Stomach (tissue), 9 donors: ENCODE measurements around the gene OR2A12. TPM values are rescaled to one million over a fixed set of nuclear protein-coding genes. Genes with fewer than 3 reads are reported as not detected.

Source experiments
- DNase-seq, 2 donors: peaks; one replicate each; pipeline versions ENCODE4 v3.0.0 to v3.0.0-alpha.2; 2013 to 2019
- H3K27ac ChIP-seq, 5 donors: fragments of 200-600 bp in 4 of 5; sonication (generic) in 4 of 5; one replicate each; pipeline ENCODE4 v1.5.1; 2013 to 2019; ENCODE audit warnings: mild to moderate bottlenecking in 1 of 5, moderate library complexity in 1 of 5
- H3K27me3 ChIP-seq, 3 donors: fragments of 200-600 bp; sonication (generic); one replicate each; pipeline ENCODE4 v1.5.1; 2017 to 2019; ENCODE audit warnings: mixed run types in 1 of 3
- H3K36me3 ChIP-seq, 4 donors: fragments of 200-600 bp; sonication (generic); 1 replicate in 3 of 4; 2 replicates in 1 of 4; pipeline ENCODE4 v1.5.1; 2016 to 2019
- H3K4me1 ChIP-seq, 4 donors: fragments of 200-600 bp; sonication (generic); one replicate each; pipeline ENCODE4 v1.5.1; 2016 to 2019
- H3K4me3 ChIP-seq, 4 donors: fragments of 200-600 bp; sonication (generic) in 3 of 4; one replicate each; pipeline ENCODE4 v1.5.1; 2016 to 2019; ENCODE audit warnings: mild to moderate bottlenecking in 1 of 4
- H3K9me3 ChIP-seq, 4 donors: fragments of 200-600 bp; sonication (generic); one replicate each; pipeline ENCODE4 v1.5.1; 2016 to 2019
- CTCF ChIP-seq, 7 experiments: fragments of 450-650 bp in 4 of 7; fragments of 200-600 bp in 3 of 7; sonication (generic) in 3 of 7; IDR thresholded peaks; one replicate each; pipeline ENCODE4 v1.5.1; 2016 to 2019; ENCODE audit warnings: antibody characterized with exemption in 7 of 7, control low read depth in 2 of 7, mild to moderate bottlenecking in 1 of 7
- EP300 ChIP-seq: sonication (generic); formaldehyde crosslinking; IDR thresholded peaks from one replicate; pipeline ENCODE4 v1.6.1; 2017; ENCODE audit warnings: antibody characterized with exemption
- POLR2A ChIP-seq, 4 donors: fragments of 450-650 bp; IDR thresholded peaks; one replicate each; pipeline ENCODE4 v1.6.1; 2016; ENCODE audit warnings: antibody characterized with exemption in 4 of 4, control low read depth in 2 of 4, mild to moderate bottlenecking in 1 of 4, moderate library complexity in 1 of 4
- POLR2AphosphoS5 ChIP-seq, 3 donors: sonication (generic); formaldehyde crosslinking; IDR thresholded peaks; one replicate each; pipeline ENCODE4 v1.6.1; 2016; ENCODE audit warnings: antibody characterized with exemption in 3 of 3
- WGBS, 5 donors: extraction: QIAGEN DNeasy Blood & Tissue Kit in 3 of 5; methylation state at CpG; one replicate each; pipeline versions ENCODE4 v1.1.5 to v1.1.7; 2013 to 2018; 5-methylcytosine and 5-hydroxymethylcytosine counted together
- intact Hi-C: fragments of 100-400 bp; cut with DNase I; formaldehyde crosslinking; loops from one replicate; pipeline ENCODE4 v1.15.1; 2023; ENCODE audit warnings: low total_unique reads
- polyA plus RNA-seq, 3 donors: library from polyadenylated mRNA; stranded (reverse); fragments of 200-250 nt; gene quantifications; one replicate each; pipeline ENCODE4 v1.2.3, GENCODE V29; 2013
- total RNA-seq, 5 donors: library from RNA; depleted of rRNA; stranded (reverse); fragments of >200 nt; gene quantifications; one replicate each; pipeline versions ENCODE4 v1.1.0 to v1.2.3, GENCODE V29; 2014 to 2016
- donor health status: healthy with polysubstance abuse.
- donor health status: Bipolar disorder and iron deficiency.
- donor health status: healthy.

The OR2A12 gene
- total and polyA plus RNA-seq, 8 donors: not detected

DNA sequence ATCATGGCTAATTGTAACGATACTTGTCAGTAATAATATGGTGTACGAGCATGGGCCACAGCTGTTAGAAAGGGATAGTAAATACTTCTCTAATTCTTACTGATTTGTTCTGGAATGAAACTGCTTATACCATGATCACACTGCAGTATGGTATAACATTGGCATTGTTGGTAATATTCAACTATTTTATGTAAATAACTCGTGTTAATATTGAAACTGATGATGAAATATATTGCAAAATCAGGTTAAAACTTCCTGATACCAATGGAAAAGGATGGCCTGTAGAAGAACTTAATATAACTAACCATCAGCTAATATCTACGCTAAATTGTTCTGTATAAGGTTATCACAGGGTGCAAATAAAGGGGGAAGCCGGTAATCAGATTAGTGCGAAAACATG lies 47.2 kb downstream of the OR2A12 start:
- H3K9me3 ChIP-seq: no peaks in the 10 kb centered on the region
- H3K4me1 ChIP-seq: no peaks in the 10 kb centered on the region
- H3K36me3 ChIP-seq: no peaks in the 10 kb centered on the region
- intact Hi-C loops: no loop called here
- no peak for DNase-seq
- no peak overlapping the region for H3K27ac ChIP-seq
- TF ChIP-seq POLR2AphosphoS5 (IDR thresholded peaks at IDR 0.05) (no peak), CTCF (IDR thresholded peaks at IDR 0.05) (no peak), EP300 (no peak), POLR2A (IDR thresholded peaks at IDR 0.05) (no peak)
- no peaks in the 10 kb centered on the region for H3K27me3 ChIP-seq
- H3K4me3 ChIP-seq: no peak overlapping the region
- 69 to 89% (median 76%) methylated on average over 6 of the region's 6 CpGs for WGBS, 5 donors

- no peaks in the 10 kb centered on the region for H3K9me3 ChIP-seq
- no peak overlapping the region for H3K27ac ChIP-seq
- H3K27me3 ChIP-seq: no peaks in the 10 kb centered on the region
- H3K36me3 ChIP-seq: no peaks in the 10 kb centered on the region
- 33 to 44% (median 39%) methylated on average over 1 of the region's 1 CpG for WGBS, 5 donors
- no peaks in the 10 kb centered on the region for H3K4me1 ChIP-seq
- TF ChIP-seq EP300 (no peak), CTCF (IDR thresholded peaks at IDR 0.05) (no peak), POLR2A (IDR thresholded peaks at IDR 0.05) (no peak), POLR2AphosphoS5 (IDR thresholded peaks at IDR 0.05) (no peak)
- intact Hi-C loops: no loop called here
- no peak for DNase-seq
- H3K4me3 ChIP-seq: no peak overlapping the region
These were observed 48.0 kb downstream of the OR2A12 start for GRCh38 chr7:144134116-144134515.

DNA sequence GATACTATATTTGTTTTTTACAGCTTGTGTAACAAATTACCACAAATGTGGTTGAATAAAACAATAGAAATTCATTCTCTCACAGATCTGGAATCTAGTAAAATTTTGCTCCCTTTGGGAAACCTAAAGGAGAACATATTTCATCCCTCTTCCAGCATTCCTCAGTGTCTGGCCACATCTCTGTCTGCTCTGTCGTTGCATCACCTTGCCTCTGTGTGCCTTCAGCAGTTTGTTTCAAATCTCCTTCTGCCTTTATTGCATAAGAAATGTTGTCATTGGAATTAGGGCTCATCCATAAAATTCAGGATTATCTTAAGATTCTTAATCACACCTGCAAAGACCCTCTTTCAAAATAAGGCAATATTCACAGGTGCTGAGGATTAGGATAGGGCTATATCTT lies 51.4 kb downstream of the OR2A12 start:
- H3K9me3 ChIP-seq: no peaks in the 10 kb centered on the region
- WGBS, 5 donors: 48 to 81% (median 54%) methylated on average over 1 of the region's 1 CpG
- H3K4me1 ChIP-seq: no peaks in the 10 kb centered on the region
- H3K27me3 ChIP-seq: no peaks in the 10 kb centered on the region
- H3K4me3 ChIP-seq: no peak overlapping the region
- DNase-seq: no peak
- H3K27ac ChIP-seq: no peak overlapping the region
- TF ChIP-seq POLR2AphosphoS5 (IDR thresholded peaks at IDR 0.05) (no peak), CTCF (IDR thresholded peaks at IDR 0.05) (no peak), EP300 (no peak), POLR2A (IDR thresholded peaks at IDR 0.05) (no peak)
- intact Hi-C loops: no loop called here
- H3K36me3 ChIP-seq: no peaks in the 10 kb centered on the region

GRCh38 chr7:144142187-144142586 lies 56.1 kb downstream of the OR2A12 start:
- Histone ChIP-seq H3K27me3 (no peaks in the 10 kb centered on the region), H3K36me3 (no peaks in the 10 kb centered on the region), H3K9me3 (peaks cover 0 to 16% (median 6%) of the 10 kb centered on the region in 4 donors), H3K27ac (no peak overlapping the region), H3K4me3 (no peak overlapping the region), H3K4me1 (no peaks in the 10 kb centered on the region)
- intact Hi-C loops: no loop called here
- WGBS, 5 donors: 84 to 92% (median 86%) methylated on average over 3 of the region's 3 CpGs
- no peak for TF ChIP-seq POLR2AphosphoS5 (IDR thresholded peaks at IDR 0.05)
- no peak for TF ChIP-seq POLR2A (IDR thresholded peaks at IDR 0.05)
- TF ChIP-seq EP300: no peak
- no peak for TF ChIP-seq CTCF (IDR thresholded peaks at IDR 0.05)
- DNase-seq: no peak
